Mesothelial cell of epicardium (in vitro differentiated cells): ENCODE measurements around the gene RAB36. TPM values are rescaled to one million over a fixed set of nuclear protein-coding genes. Genes with fewer than 3 reads are reported as not detected.

ENCODE experiments used
- DNase-seq, 2 experiments: peaks; one replicate each; pipeline ENCODE4 v3.0.0; 2021; ENCODE audit warnings: low spot score in 2 of 2; ENCODE audit not compliant: unreplicated experiment in 2 of 2
- H3K27ac Mint-ChIP-seq: 2 replicates; pipeline ENCODE4 v1.8.0; 2021; ENCODE audit warnings: mixed read lengths
- H3K27me3 Mint-ChIP-seq: 2 replicates; pipeline ENCODE4 v1.8.0; 2021; ENCODE audit warnings: low read depth, mixed read lengths
- H3K36me3 Mint-ChIP-seq: 2 replicates; pipeline ENCODE4 v1.8.0; 2021; ENCODE audit warnings: mixed read lengths
- H3K4me1 Mint-ChIP-seq: 2 replicates; pipeline ENCODE4 v1.8.0; 2021; ENCODE audit warnings: mixed read lengths
- H3K4me3 Mint-ChIP-seq: 2 replicates; pipeline ENCODE4 v1.8.0; 2021; ENCODE audit warnings: mild to moderate bottlenecking, moderate library complexity, mixed read lengths
- H3K9me3 Mint-ChIP-seq: 2 replicates; pipeline ENCODE4 v1.8.0; 2021; ENCODE audit warnings: mixed read lengths
- total RNA-seq: library from RNA; stranded (reverse); gene quantifications from 3 replicates; pipeline ENCODE4 v1.2.1, GENCODE V29; 2021
- TF ChIP-seq, protein P1 (sequence below): fragments of 200-600 bp; sonication (generic); IDR thresholded peaks from one replicate; pipeline ENCODE4 v1.5.0; 2021; ENCODE audit warnings: antibody characterized with exemption; ENCODE audit not compliant: unreplicated experiment

Gene RAB36
- total RNA-seq, 1 donor from 2014 or later, result 6.4 TPM

DNA sequence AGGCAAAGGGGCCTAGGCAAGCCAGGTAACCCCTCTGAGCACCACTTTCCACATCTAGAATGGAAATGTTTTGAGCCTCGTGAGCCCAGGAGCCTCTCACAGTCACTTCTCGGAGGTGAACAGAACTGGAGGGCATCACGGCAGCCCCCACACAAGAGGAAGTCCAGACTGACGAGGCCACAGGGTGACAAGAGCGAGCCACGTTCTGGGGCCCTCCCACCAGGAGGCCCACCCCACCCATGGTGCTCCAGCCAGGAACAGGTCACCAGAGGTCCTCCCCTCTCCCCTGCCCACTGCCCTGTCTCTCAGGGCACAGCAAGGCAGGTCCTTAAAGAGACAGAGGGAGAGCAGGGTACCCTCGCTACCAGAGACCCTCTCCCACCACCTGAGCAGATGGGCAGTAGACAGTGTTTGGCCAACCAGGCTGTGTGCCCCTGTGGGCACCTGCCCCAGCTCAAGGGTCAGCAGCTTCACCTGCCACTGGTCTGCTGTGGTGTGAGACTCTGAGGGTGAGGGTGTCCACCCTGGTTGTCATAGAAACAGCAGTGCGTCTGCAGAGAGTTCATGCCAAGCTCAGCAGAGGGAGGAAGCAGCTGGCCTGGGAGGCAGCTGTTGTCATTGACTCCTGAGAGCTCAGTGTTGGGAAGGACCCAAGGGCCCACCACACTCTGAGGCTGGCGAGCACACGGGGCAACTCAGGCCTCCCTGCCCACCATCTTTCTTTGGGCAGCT, 34.9 kb upstream of the RAB36 start:
- TF ChIP-seq, protein P1, sequence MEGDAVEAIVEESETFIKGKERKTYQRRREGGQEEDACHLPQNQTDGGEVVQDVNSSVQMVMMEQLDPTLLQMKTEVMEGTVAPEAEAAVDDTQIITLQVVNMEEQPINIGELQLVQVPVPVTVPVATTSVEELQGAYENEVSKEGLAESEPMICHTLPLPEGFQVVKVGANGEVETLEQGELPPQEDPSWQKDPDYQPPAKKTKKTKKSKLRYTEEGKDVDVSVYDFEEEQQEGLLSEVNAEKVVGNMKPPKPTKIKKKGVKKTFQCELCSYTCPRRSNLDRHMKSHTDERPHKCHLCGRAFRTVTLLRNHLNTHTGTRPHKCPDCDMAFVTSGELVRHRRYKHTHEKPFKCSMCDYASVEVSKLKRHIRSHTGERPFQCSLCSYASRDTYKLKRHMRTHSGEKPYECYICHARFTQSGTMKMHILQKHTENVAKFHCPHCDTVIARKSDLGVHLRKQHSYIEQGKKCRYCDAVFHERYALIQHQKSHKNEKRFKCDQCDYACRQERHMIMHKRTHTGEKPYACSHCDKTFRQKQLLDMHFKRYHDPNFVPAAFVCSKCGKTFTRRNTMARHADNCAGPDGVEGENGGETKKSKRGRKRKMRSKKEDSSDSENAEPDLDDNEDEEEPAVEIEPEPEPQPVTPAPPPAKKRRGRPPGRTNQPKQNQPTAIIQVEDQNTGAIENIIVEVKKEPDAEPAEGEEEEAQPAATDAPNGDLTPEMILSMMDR, result no peak
- H3K36me3 Mint-ChIP-seq, result no peaks in the 10 kb centered on the region
- H3K4me3 Mint-ChIP-seq, result no peak overlapping the region
- no peaks in the 10 kb centered on the region for H3K27me3 Mint-ChIP-seq
- no peaks in the 10 kb centered on the region for H3K9me3 Mint-ChIP-seq
- peaks cover 11% of the 10 kb centered on the region for H3K4me1 Mint-ChIP-seq
- no peak overlapping the region for H3K27ac Mint-ChIP-seq
- DNase-seq, result no peak

DNA sequence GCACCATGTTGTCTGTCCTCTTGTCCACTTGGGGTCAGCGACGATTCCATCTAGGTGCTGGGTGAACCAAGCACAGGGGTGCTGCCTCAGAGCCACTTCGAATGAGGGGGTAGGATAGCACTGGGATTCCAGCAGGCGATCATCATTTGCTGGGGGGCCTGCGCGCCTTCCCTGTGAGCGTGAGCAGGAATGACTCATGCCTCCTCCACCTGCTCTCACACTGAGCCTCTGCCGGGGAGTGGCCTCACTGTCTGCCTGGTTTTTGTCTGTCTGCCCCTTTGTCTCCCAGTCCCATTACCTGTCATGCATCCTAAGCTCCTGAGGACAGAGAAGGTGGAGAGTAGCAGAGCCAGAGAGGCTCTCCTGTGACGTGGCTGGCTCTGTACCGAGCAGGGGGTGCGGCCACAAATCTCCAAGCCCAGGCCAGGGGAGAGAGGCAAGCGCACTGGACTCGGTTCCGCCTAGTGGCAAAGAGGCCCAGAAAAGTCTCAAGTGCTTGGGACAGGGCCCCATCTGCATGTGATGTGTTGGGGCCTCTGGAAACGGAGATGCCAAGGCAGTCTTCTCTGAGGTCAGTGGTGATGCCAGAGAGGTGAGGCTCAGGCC, 34.3 kb upstream of the RAB36 start:
- Mint-ChIP-seq H3K4me3 (no peak overlapping the region), H3K27me3 (no peaks in the 10 kb centered on the region), H3K36me3 (no peaks in the 10 kb centered on the region), H3K27ac (no peak overlapping the region), H3K9me3 (no peaks in the 10 kb centered on the region), H3K4me1 (peaks cover 11% of the 10 kb centered on the region)
- no peak for DNase-seq
- TF ChIP-seq, protein P1, result no peak

DNA sequence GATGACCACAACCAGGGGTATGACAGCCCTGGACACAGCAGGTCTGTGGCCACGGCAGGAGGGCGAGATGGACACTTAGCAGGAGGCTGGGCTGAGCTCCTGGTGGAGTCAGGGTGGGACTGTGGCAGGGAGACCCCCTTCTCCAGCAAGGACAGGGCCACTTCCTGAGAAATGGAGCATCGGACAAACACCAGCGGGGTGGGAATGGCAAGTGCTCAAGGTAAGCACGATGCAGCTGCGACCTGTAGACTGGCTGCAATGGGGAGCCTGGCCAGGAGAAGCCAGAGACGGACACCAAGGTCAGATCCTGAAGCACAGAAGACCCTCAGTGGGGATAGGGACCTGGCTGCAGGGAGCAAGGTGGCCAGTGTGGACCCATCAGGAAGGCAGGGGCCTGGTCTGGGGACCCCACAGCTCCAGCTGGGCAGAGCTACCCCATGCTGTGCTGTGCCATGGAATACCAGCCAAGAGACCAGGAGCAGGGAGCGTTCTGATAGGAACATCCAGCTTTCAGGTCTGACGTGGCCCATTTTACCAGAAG, 32.7 kb upstream of the RAB36 start:
- Mint-ChIP-seq H3K4me1 (peaks cover 11% of the 10 kb centered on the region), H3K9me3 (no peaks in the 10 kb centered on the region)

DNA sequence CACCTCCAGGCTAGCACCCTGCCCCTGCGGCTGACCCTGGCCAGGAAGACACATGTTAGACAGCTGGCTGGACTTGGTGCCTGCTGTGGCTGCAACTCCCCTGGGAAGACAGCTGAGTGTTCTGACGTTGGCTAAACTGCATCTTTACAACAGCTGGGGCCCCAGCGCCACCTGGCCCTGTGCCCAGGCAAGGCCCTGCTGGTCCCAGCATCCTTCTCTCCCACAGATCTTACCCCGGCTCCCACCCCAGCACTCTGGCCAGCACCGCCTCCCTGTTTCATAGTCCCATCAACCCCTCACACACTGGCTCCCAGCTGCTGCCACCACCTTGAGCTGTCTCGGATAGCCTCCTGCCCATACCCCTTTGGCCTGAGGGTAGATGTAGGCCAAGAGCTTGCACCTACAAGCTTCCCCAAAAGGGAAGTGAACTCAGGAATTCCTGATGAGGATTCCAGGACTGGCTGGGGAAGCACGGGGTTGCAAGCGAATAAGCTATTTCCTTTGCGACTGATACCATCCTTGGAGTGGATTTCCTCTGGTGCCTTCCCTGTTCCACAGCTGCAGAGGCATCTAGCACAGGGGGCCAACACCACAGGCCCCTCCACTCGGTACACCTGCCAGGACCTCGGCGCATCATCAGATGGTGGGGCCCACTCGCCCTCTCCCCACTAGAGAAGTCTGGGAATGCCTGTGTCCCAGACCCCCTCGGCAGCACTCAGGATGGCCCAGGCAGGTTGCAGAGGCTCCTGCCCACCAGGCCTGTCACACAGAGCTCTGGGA, 32.0 kb upstream of the RAB36 start:
- peak in 1 of 2 experiments; percentile 46 for DNase-seq
- Mint-ChIP-seq H3K27me3 (no peaks in the 10 kb centered on the region), H3K4me3 (no peak overlapping the region), H3K36me3 (no peaks in the 10 kb centered on the region), H3K27ac (peak overlapping the region; percentile 10), H3K9me3 (no peaks in the 10 kb centered on the region), H3K4me1 (peaks cover 11% of the 10 kb centered on the region)
- TF ChIP-seq, protein P1, result no peak

More for the DNA sequence above, 32.7 kb upstream of the RAB36 start:
- Mint-ChIP-seq H3K36me3 (no peaks in the 10 kb centered on the region), H3K27me3 (no peaks in the 10 kb centered on the region), H3K27ac (no peak overlapping the region), H3K4me3 (no peak overlapping the region)
- DNase-seq, result no peak
- TF ChIP-seq, protein P1, result no peak

DNA sequence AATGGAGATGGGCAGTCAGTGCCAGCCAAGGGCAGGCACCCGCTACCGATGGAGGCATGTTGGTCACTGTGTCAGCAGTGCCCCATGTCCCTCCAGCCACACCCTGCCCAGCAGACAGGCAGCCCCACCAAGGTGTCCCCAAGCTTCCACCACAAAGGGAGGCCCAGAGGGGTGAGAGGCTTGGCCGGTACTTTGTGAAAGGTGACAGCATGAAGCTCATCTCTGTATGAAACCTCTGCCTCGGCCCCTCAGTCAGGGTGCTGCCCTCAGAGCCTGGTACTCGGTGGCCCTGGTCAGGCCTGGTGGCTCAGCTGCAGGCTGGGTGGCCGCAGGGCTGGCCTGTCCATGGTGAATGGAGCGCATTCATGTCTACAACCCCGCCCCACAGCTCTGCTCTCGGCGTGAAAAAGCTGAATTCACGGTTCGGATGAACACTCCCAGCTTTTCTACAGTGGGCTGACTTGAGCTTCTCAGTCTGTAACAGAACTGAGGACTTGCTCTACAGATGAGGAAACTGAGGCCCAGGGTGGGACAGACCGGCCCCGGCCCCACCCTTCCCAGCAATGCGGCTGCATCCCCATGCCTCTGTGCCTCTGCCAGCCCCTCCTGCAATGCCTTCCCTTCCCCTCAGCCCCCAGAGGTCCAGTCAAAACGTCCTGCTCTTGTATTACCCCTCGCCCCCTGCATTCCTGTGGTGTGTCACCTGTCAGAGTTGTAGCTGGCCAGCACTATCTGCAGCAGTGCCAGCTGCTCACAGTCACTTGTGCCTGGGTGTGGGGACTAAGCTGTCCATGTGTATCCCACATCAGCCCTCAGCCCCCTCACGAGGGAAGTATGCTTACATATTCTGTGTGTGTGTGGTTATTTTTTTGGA, 31.2 kb upstream of the RAB36 start:
- no peak overlapping the region for H3K27ac Mint-ChIP-seq
- TF ChIP-seq, protein P1, result no peak
- H3K9me3 Mint-ChIP-seq, result no peaks in the 10 kb centered on the region
- H3K36me3 Mint-ChIP-seq, result no peaks in the 10 kb centered on the region
- H3K4me3 Mint-ChIP-seq, result no peak overlapping the region
- H3K4me1 Mint-ChIP-seq, result peaks cover 11% of the 10 kb centered on the region
- H3K27me3 Mint-ChIP-seq, result no peaks in the 10 kb centered on the region
- DNase-seq, result no peak
